ENCODE results near the gene DAND5. TPM values are rescaled to one million over a fixed set of nuclear protein-coding genes. Genes with fewer than 3 reads are reported as not detected.
A peak's percentile ranks its signal among the peaks of the same experiment; 100 is the strongest.

DAND5 gene
- under 1 TPM; 0.21 to 0.26 TPM for total RNA-seq

- H3K9me3 Mint-ChIP-seq (ENCODE audit: low read depth): no peaks in the 10 kb centered on the region
- no peak for DNase-seq
- H3K36me3 Mint-ChIP-seq: no peaks in the 10 kb centered on the region
- CTCF ChIA-PET: interaction anchor here (1.3 to 7.6 kb wide), 4 partner anchors 7 to 126 kb away, joined by 3 to 163 read pairs (median 60); partner anchors contain the start of genes DNASE2 and KLF1
- peaks cover 8% of the 10 kb centered on the region for H3K4me1 Mint-ChIP-seq
- no peak within 1 kb of the TSS for H3K4me3 Mint-ChIP-seq
- ATAC-seq: no peak
- H3K27ac Mint-ChIP-seq: no peak within 1 kb of the TSS
- peaks cover 4% of the 10 kb centered on the region for H3K27me3 Mint-ChIP-seq
Observed at GRCh38 chr19:12969292-12969988, at the start of gene DAND5. Gene DAND5, plus strand, starts transcription at chr19:12969576. Its CDS starts 85 bp downstream, at chr19:12969661.

DNA sequence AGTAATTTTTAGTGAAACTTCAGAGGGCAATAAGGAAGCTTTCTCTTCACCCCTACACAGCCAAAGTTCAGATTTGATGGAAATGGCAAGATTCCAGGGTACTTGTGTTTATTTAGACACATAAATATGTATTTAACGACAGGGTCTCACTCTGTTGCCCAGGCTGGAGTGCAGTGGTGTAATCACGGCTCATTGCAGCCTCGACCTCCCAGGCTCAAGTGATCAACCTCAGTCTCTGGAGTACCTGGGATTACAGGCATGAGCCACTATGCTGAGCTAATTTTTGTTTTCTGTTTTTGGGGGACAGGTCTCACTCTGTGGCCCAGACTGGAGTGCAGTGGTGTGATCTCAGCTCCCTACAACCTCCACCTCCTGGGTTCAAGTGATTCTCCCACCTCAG, 48.3 kb upstream of the DAND5 start:
- H3K36me3 Mint-ChIP-seq: peaks cover 30% of the 10 kb centered on the region
- no peak overlapping the region for H3K4me3 Mint-ChIP-seq
- no peak for DNase-seq
- ATAC-seq: no peak
- H3K27ac Mint-ChIP-seq: peak overlapping the region; percentile 68
- CTCF ChIA-PET: interaction anchor here (1.1 to 1.2 kb wide), 3 partner anchors 18 to 36 kb away, joined by 3 to 4 read pairs (median 3); partner anchors contain the start of gene GCDH
- H3K27me3 Mint-ChIP-seq: no peaks in the 10 kb centered on the region
- peaks cover 21% of the 10 kb centered on the region for H3K4me1 Mint-ChIP-seq
- H3K9me3 Mint-ChIP-seq (ENCODE audit: low read depth): no peaks in the 10 kb centered on the region

GRCh38 chr19:12922959-12923358, 46.4 kb upstream of the DAND5 start:
- Mint-ChIP-seq H3K36me3 (peaks cover 41% of the 10 kb centered on the region), H3K4me3 (no peak overlapping the region), H3K9me3 (ENCODE audit: low read depth) (no peaks in the 10 kb centered on the region), H3K27me3 (no peaks in the 10 kb centered on the region), H3K27ac (peak overlapping the region; percentile 11), H3K4me1 (peaks cover 15% of the 10 kb centered on the region)
- CTCF ChIA-PET: interaction anchor here (1.0 kb wide), 1 partner anchor 32 kb away, joined by 3 read pairs; the partner anchor contains the start of gene GCDH
- no peak for ATAC-seq
- no peak for DNase-seq

DNA sequence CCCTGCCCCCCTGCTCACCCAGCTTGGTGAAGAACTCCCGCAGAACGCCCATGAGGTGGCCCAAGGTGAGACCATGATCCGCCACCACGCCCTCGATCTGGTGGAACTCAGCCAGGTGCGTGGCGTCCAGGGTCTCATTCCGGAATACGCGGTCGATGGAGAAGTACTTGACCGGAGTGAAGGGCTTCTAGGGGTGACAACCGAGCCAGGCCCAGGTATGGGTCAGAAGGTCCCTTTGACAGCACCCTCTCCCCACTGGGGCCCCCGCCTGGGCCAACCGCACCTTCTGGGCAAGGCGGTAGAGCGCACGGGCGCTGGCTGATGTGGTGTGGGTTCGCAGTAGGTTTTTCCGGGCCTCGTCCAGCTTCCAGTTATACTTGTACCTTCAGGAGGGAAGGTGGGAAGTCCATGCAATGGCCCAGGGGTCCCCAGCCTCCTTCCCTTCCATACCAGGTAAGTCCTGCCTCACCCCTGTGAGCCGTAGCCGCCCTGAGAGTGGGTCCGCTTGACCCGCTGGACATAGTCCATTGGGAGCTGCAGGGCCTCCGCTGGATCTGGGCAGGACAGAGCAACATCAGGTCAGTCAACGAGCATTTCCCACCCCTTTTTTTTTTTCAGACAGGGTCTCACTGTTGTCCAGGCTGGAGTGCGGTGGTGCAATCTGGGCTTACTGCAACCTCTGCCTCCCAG, 44.6 kb upstream of the DAND5 start:
- CTCF ChIA-PET: no interaction called here
- peaks cover 49% of the 10 kb centered on the region for H3K36me3 Mint-ChIP-seq
- H3K4me1 Mint-ChIP-seq: peaks cover 3% of the 10 kb centered on the region
- no peak overlapping the region for H3K4me3 Mint-ChIP-seq
- no peaks in the 10 kb centered on the region for H3K27me3 Mint-ChIP-seq
- no peaks in the 10 kb centered on the region for H3K9me3 Mint-ChIP-seq (ENCODE audit: low read depth)
- ATAC-seq: no peak
- no peak for DNase-seq
- H3K27ac Mint-ChIP-seq: no peak overlapping the region

DNA sequence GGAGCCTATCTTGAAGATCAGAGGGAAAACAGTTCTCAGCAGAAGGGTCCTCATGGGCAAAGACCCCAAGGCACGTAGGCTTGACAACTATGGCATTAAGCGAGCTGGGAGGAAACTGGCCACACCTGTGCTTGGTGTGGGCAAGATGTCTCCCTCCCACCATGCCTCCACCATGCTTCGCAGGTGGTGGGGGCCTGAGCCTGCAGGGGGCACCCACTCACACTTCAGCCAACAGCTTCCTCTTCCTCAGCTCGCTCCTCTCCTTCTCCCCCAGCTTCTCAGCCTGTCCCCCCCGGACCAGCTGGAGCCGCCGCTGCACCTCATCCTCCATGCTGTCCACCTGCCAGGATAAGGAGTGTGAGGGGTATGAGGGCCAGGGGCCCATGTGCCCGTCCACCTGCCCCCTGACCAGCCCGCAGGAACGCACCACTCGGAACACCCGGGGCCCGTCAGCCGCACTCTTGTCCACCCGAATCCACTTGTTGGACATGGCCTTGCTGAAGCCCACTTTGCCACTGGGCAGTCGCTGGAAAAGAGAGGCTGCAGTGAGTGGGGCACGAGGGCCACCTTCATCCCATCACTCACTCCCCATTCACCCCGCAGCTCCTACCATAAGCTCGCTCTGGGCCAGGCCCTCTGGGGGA, 39.3 kb upstream of the DAND5 start:
- H3K4me1 Mint-ChIP-seq: peaks cover 24% of the 10 kb centered on the region
- CTCF ChIA-PET: interaction anchor here (0.5 to 4.6 kb wide), 3 partner anchors 35 to 658 kb away, joined by 3 to 23 read pairs (median 8); partner anchors contain the start of gene GCDH
- H3K4me3 Mint-ChIP-seq: no peak overlapping the region
- no peaks in the 10 kb centered on the region for H3K27me3 Mint-ChIP-seq
- no peaks in the 10 kb centered on the region for H3K9me3 Mint-ChIP-seq (ENCODE audit: low read depth)
- DNase-seq (no peak), ATAC-seq (no peak)
- H3K36me3 Mint-ChIP-seq: peaks cover 32% of the 10 kb centered on the region
- no peak overlapping the region for H3K27ac Mint-ChIP-seq

DNA sequence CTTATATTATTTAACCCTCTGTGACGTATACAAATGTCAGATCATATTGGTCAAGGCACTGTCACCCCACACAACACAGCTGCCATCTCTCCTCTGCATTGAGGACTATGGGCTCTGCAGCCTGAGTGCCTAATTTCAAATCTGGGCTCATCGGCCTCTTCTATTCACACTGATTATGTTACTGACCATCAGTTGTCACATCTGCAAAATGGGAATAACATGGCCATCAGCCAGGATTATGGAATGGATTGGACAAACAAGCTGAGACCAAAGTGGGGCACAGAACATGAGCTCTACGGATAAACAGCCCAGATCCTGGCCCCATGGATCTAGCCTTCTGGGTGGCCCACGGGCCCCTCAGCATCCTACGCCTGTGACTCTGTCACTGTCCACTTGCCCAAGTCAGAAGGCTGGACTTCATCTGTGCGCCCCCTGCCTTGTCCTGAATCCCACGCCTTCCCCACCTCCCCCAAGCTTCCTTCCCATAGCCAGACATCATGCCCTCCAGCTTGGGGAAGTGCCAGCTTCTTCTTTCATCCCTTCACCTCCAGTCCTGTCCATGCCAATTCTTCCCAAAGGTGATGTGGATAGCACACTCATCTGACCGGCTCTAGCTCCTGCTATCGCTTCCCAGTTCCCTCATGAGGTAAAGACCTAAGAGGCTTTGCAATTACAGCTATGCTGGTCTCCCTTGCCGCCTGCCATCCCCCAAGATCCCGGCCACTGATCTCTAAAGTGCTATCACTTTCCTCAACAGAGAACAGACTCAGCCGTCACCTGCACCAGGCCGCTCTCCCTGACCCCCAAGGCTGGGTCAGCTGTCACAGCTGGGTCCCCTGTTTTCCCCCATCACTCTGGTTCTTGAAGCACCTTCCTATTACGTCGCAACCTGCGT, 36.7 kb upstream of the DAND5 start:
- peak overlapping the region; percentile 88 for H3K27ac Mint-ChIP-seq
- no peaks in the 10 kb centered on the region for H3K9me3 Mint-ChIP-seq (ENCODE audit: low read depth)
- peaks cover 19% of the 10 kb centered on the region for H3K36me3 Mint-ChIP-seq
- CTCF ChIA-PET: interaction anchor here (0.6 to 4.6 kb wide), 14 partner anchors 9 to 167 kb away, joined by 3 to 23 read pairs (median 4); partner anchors contain the start of genes DNASE2, KLF1, RAD23A and SYCE2
- ATAC-seq: no peak
- DNase-seq: no peak
- peak overlapping the region; percentile 92 for H3K4me3 Mint-ChIP-seq
- no peaks in the 10 kb centered on the region for H3K27me3 Mint-ChIP-seq
- peaks cover 37% of the 10 kb centered on the region for H3K4me1 Mint-ChIP-seq

- H3K4me1 Mint-ChIP-seq: peaks cover 42% of the 10 kb centered on the region
- H3K4me3 Mint-ChIP-seq: peak within 1 kb of the TSS; percentile 92
- DNase-seq (peak; percentile 96), ATAC-seq (peak; percentile 63)
- CTCF ChIA-PET: interaction anchor here (0.7 to 4.6 kb wide), 9 partner anchors 8 to 160 kb away, joined by 3 to 23 read pairs (median 6); partner anchors contain the start of genes DNASE2, RAD23A and SYCE2
- H3K27ac Mint-ChIP-seq: peak within 1 kb of the TSS; percentile 88
- H3K27me3 Mint-ChIP-seq: no peaks in the 10 kb centered on the region
- peaks cover 17% of the 10 kb centered on the region for H3K36me3 Mint-ChIP-seq
- H3K9me3 Mint-ChIP-seq (ENCODE audit: low read depth): no peaks in the 10 kb centered on the region
Observed at GRCh38 chr19:12933287-12934072, 35.9 kb upstream of the DAND5 start, which contains the start of gene FARSA. Gene FARSA, minus strand, starts transcription at chr19:12933711. Its CDS starts 15 bp downstream, at chr19:12933696.

- ATAC-seq (no peak), DNase-seq (no peak)
- Mint-ChIP-seq H3K4me1 (peaks cover 54% of the 10 kb centered on the region), H3K4me3 (no peak overlapping the region), H3K27ac (no peak overlapping the region), H3K36me3 (peaks cover 22% of the 10 kb centered on the region), H3K27me3 (no peaks in the 10 kb centered on the region), H3K9me3 (ENCODE audit: low read depth) (no peaks in the 10 kb centered on the region)
- CTCF ChIA-PET: no interaction called here
Observed at GRCh38 chr19:12935071-12935470, 34.3 kb upstream of the DAND5 start.

DNA sequence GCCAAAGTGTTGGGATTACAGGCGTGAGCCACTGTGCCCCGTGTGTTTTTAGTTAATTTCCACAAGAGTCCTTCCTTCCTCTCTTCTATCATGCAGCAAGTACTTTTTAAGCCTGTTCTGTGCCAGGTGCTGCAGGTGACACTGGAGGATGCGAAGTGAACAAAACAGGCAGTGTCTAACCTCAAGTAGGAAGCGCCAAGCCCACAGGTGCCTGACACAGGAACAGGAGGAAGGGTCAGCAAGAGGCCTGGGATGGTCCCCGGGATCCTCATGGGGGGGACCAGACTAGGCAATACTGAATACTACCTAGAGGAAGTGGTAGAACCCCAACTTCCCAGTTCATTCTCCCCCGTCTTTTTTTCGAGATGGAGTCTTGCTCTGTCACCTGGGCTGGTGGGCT, 32.8 kb upstream of the DAND5 start:
- CTCF ChIA-PET: no interaction called here
- peak overlapping the region; percentile 52 for H3K27ac Mint-ChIP-seq
- H3K4me1 Mint-ChIP-seq: peaks cover 62% of the 10 kb centered on the region
- peaks cover 34% of the 10 kb centered on the region for H3K36me3 Mint-ChIP-seq
- H3K4me3 Mint-ChIP-seq: no peak overlapping the region
- no peak for ATAC-seq
- DNase-seq: no peak
- H3K27me3 Mint-ChIP-seq: no peaks in the 10 kb centered on the region
- H3K9me3 Mint-ChIP-seq (ENCODE audit: low read depth): no peaks in the 10 kb centered on the region

DNA sequence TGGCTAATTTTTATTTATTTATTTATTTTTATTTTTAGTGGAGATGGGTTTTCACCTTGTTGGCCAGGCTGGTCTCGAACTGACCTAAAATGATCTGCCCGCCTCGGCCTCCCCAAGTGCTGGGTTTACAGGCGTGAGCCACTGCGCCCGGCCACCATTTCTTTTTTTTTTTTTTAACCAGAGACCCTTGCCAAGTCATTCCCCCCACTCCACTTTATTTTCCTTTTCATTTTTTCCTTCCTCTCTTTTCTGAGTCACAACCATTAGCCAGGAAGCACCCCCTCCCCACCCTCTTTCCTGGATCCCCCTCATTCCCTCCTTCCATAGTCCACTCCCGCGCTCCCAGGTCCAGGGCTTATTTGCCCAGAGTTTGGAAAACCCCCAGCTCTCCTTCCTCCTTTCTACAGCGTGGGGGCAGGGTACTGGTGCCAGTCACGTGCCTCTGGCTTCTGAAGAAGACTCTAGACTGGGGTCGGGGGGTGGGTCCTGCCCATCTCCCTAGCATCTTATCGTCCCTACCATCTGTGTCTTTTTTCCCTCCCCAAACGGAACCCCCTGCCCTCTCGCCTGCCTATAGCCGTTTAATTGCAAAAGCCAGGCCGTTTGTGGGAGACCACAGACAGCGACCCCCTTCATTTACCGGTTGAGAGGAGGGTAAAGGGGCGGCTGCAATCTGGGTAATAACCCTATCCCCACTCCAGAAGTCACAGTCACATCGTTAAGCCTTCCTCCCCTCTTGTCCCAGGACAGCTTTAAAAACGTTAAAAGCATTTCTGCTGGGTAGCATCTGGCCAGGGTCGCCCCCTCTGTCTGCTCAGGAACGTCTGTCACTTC, 32.1 kb upstream of the DAND5 start:
- H3K27me3 Mint-ChIP-seq: no peaks in the 10 kb centered on the region
- peak overlapping the region; percentile 100 for H3K4me3 Mint-ChIP-seq
- H3K9me3 Mint-ChIP-seq (ENCODE audit: low read depth): no peaks in the 10 kb centered on the region
- no peak for ATAC-seq
- no peak for DNase-seq
- peaks cover 39% of the 10 kb centered on the region for H3K36me3 Mint-ChIP-seq
- peaks cover 65% of the 10 kb centered on the region for H3K4me1 Mint-ChIP-seq
- CTCF ChIA-PET: interaction anchor here (0.7 to 1.8 kb wide), 10 partner anchors 10 to 141 kb away, joined by 3 to 12 read pairs (median 6); partner anchors contain the start of genes GADD45GIP1, GCDH and SYCE2
- peak overlapping the region; percentile 95 for H3K27ac Mint-ChIP-seq
